Keratinocyte (primary cell): ENCODE measurements around the gene PAX8.

Experiments used
- EZH2 ChIP-seq: IDR thresholded peaks from one replicate; pipeline ENCODE4 v1.6.1; 2012; ENCODE audit warnings: inconsistent platforms, mild to moderate bottlenecking, low read length, moderate library complexity
- TF ChIP-seq, protein P1 (sequence below), 3 experiments: IDR thresholded peaks in 1 of 3; conservative IDR thresholded peaks in 1 of 3; optimal IDR thresholded peaks in 1 of 3; 2 replicates in 2 of 3; 3 replicates in 1 of 3; pipeline versions ENCODE3 to v1.5.1; 2011; ENCODE audit warnings: low read length in 3 of 3, mild to moderate bottlenecking in 3 of 3, moderate library complexity in 2 of 3, control low read depth in 1 of 3, inconsistent platforms in 1 of 3; ENCODE audit not compliant: insufficient read depth in 2 of 3; ENCODE audit errors: extremely low read depth in 1 of 3

DNA sequence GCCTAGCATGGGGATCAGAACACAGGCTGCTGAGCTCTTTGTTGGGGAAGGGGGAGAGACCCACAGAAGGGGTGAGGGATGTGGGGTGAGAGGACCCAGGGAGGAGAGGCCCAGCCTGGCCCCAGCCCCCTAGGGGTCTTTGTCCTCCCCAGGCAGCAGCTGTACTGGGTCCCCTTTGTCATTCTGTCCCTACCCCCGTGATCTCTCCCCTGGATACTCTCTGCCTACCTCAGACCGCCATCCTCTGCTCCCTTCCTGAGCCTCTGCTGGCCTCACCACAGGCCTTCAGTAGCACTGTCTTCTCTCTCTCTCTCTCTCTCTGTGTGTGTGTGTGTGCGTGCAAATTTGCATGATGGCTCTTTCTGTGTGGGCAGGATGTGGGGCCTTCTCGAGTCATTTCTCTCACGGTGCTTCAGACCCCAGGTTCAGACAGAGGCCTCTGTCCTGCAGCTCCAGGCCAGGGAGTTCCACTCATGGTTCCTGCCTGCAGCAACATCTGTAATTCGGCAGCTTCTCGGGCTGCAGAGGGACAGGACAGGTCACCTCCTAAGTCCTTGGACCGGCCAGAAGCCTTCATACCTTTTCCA is 103.6 kb downstream of the PAX8 start:
- TF ChIP-seq, protein P1, sequence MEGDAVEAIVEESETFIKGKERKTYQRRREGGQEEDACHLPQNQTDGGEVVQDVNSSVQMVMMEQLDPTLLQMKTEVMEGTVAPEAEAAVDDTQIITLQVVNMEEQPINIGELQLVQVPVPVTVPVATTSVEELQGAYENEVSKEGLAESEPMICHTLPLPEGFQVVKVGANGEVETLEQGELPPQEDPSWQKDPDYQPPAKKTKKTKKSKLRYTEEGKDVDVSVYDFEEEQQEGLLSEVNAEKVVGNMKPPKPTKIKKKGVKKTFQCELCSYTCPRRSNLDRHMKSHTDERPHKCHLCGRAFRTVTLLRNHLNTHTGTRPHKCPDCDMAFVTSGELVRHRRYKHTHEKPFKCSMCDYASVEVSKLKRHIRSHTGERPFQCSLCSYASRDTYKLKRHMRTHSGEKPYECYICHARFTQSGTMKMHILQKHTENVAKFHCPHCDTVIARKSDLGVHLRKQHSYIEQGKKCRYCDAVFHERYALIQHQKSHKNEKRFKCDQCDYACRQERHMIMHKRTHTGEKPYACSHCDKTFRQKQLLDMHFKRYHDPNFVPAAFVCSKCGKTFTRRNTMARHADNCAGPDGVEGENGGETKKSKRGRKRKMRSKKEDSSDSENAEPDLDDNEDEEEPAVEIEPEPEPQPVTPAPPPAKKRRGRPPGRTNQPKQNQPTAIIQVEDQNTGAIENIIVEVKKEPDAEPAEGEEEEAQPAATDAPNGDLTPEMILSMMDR (optimal IDR thresholded peaks at IDR 0.05 in 1 of 3, IDR thresholded peaks at IDR 0.05 in 1 of 3, conservative IDR thresholded peaks at IDR 0.05 in 1 of 3; ENCODE audit: extremely low read depth in 1 of 3, insufficient read depth in 2 of 3, low read length in 3 of 3): no peak
- TF ChIP-seq EZH2: no peak
